HG03460 (cell line): ENCODE results near the gene ATN1.

Experiments
- ATAC-seq: cut with Tn5 transposase; IDR thresholded peaks from one replicate; pipeline ENCODE4 v1.9.1; 2021; ENCODE audit not compliant: unreplicated experiment

ATN1 gene

DNA sequence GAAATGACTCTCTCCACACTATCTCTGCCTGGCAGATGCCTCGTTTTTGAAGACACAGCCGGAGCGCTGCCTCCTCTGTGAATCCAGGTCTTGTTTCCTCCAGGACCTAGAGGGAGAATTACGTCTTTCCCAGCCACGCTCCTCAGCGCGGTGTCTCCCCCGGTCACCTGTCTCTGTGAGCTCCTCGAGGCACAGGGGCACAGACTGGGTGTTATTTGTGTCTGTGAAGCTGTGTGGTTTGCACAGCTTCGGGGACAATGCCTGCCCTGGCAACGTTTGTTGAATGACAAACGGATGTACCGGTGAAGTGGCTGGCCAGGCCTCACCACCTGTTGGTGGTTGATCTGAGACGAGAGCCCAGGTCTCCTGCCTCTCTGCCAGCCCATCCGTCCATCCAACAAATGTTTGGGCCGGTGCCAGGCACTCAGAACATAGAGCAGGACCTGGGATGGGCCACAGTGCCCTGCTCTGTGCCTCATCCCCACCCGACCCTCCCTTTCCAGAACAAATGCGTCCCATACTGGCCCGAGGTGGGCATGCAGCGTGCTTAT is 29.5 kb downstream of the ATN1 start:
- ATAC-seq, result no peak

DNA sequence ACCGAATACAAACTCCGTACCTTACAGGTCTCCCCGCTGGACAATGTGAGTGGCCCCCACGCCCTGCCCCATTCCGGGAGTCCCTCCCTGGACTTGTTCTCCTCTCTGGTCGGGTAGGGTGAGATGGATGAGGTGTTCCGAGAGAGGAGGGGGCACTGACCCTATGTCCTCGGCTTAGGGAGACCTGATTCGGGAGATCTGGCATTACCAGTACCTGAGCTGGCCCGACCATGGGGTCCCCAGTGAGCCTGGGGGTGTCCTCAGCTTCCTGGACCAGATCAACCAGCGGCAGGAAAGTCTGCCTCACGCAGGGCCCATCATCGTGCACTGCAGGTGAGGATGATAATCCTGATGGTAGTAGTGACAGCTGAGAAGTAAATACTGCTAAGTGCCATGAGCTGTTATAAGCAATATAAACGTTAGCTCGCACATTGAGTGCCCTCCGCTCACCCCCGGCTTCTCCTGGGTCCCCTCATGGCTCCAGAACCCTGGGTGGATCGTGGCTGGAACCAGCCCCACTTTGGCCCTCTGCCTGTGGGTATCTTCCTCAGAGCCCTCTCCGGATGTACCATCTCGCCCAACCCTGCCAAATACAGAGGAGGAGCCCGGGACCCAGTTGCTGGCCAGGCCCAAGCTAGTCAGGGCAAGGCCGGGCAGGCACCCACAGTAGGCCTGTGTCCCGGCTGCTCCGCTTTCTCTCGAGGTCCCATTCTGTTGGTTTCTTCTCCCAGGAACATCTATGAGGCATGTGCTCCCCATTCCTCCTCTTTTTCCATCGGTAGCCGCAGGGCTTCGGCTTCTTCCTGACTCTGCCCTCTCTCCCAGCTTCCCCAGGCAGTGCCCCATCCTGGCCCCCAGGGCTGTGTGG is 30.2 kb downstream of the ATN1 start:
- no peak for ATAC-seq

DNA sequence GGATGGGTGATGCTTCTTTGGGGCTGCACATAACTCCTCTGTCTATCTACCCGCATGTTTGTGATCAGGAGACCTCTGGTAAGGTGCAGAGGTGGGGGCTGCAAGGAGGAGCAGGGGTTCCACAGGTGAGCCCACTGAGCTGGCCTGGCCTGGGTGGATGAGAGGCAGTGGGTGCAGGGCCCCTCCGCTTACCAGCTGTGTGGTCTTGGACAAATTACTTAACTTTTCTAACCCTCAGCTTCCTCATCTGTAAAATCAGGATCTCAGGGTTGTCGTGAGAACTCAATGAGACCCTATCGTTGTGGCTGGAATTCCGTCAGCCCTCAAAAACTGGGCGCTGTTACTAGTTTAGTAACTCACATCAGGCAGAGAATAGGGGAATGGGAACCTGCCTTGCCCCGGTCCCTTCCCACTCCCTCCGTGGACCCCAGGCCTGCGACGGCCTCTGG is 30.9 kb downstream of the ATN1 start:
- ATAC-seq, result no peak

DNA sequence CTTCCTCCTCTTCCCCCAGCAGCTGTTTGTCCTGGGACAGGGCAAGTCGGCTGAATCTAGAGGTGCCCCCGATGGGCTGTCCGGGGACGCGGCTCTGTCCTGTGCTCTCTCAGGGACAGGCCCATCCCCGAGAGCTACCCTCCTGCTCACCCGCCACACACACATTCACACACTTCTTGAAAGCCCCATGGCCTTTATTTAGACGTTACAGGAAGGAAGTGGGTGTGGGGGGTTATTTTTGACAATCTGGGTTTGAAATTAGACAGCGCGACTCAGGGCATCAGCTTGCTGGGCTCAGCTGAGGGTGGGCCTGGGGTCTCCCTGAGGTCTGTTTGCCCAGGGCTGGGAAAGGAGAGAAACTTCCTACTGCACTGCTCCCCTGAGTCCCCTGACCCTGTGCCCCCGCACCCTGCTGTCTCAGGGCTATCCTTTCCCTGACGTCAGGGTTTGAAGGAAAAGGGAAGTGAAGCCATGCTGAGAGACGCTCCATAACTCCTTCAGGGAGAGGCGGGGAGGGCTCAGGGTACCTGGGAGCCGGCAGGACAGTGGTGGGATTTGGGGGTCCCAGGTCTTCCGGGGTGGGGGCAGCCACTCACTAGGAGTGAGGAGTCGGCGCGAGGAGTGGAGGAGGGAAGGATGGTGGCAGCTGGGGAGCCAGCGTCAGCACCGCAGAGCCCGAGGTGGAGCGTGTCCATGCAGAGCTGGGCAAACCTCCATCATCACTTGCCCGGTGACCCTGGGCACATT is 31.5 kb downstream of the ATN1 start:
- peak; percentile 49 for ATAC-seq

DNA sequence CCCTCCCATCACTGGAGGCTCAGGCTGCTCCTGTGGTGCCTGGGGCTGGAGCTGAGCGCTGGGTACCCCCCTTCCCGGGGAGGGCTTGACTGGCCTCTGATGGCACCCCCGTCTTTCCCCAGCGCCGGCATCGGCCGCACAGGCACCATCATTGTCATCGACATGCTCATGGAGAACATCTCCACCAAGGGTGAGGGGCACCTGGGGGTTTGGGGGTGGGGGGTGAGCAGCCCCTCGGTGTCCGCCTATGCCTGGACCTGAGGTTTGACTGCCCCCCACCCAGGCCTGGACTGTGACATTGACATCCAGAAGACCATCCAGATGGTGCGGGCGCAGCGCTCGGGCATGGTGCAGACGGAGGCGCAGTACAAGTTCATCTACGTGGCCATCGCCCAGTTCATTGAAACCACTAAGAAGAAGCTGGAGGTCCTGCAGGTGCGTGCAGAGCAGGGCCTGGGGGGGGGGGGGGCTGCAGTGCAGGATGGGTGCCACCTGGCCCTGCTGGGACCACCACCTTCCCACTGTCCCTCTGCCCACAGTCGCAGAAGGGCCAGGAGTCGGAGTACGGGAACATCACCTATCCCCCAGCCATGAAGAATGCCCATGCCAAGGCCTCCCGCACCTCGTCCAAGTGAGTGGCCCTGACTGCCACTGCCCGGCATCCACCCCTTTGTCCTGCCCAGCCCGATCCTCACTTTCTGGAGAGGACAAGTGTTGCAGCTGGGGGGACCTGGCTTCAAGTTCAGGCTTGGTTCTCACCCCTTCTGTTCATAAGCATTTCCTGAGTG is 32.2 kb downstream of the ATN1 start:
- ATAC-seq, result no peak

DNA sequence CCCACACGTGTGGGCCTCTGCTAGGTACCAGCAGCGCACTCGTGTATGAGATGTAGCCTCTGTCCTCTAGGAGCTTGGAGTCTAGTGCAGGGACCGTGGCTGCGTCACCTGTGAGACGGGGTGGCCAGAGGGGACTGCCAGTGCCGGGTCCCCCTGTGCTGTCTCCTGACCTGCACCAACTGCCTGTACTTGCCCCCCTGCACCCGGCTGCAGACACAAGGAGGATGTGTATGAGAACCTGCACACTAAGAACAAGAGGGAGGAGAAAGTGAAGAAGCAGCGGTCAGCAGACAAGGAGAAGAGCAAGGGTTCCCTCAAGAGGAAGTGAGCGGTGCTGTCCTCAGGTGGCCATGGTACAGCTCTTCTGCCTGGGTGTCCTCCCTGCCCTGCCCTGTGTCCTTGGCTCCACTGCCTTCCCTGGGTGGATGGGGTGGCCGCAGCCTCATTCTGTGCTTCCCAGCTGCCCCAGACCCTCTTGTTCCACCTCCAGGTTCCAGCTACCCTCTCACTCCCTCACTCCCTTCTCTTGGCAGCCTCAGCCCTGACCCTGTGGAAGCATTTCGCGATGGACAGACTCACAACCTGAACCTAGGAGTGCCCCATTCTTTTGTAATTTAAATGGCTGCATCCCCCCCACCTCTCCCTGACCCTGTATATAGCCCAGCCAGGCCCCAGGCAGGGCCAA is 33.0 kb downstream of the ATN1 start:
- ATAC-seq, result no peak

DNA sequence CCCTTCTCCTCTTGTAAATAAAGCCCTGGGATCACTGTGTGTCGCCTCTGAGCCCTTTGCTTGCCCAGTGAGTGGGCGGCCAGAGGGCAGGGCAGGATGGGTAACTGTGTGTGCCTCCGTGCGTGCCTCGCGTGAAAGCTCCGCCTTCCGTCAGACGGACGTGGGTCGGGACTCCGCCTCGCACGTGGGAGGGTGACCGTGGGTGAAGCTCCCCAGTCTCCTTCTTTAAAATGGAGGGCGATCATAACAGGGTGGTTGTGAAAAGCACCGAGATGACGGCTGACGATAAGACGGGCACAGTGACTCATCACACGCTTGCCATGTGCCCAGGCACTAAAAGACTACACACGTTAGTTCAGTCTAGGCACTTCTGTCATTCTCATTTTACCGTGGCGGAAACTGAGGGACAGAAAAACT is 33.5 kb downstream of the ATN1 start:
- ATAC-seq, result no peak

DNA sequence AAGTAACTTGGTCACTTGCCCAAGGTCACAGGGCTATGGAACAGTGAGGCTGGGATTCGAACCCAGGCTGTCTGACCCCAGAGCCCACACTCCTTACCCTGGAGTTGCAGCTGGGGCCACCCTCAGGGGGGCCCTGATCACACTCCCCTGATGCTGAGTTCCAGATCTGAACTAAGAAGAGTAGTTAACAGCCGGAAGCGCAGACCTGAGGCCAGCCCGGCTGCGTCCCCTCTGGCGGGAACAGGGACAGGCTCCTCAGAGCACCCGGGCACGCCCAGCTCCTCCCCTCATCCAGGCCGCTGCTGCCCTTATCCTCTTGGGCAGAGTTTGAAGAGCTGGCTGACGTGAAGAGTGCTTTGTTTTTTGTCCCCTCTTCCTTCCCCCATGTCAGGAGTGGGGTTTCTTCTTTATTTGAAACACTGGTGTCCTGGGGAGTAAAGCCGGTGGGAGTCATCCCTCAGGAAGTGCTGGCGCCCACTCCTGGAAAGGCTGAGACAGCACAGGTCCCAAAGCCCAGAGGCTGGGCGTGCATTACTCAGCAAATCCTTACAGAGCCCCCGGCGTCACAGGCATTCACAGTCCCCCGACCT is 34.0 kb downstream of the ATN1 start:
- no peak for ATAC-seq

DNA sequence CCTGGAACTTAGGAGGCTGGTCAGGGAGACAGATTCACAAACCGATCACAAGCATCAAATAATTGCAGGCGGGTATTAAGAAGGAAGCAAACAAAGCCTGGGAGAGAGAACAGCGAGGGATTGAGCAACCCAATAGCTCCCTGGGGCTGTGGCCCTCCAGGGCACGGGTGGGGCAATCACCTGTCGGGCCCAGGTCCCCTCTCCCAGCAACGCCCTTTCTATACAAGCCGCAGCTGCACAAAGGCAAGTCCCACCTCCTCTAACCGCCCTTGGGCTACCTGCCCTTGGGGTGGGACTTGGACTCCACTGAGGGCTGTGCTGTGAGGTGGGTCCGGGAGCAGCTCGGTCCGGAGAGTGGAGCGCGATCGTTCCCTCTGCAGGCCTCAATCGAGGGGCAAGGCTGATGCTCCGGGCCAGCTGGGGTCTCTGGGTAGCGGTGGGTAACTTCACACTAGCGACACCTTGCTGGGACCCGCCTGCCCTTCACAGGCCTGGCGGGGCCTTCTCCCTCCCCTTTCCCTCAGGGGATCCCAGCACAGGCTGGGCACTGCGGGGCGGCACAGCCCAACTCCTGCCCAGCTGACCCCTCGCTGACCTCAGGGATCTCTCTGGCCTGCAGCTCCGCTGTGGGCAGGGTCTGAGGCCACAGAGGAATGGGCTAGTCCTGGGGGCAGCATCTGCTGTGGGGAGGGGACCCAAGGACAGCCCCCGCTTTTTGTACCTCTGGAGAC is 34.7 kb downstream of the ATN1 start:
- ATAC-seq, result no peak

DNA sequence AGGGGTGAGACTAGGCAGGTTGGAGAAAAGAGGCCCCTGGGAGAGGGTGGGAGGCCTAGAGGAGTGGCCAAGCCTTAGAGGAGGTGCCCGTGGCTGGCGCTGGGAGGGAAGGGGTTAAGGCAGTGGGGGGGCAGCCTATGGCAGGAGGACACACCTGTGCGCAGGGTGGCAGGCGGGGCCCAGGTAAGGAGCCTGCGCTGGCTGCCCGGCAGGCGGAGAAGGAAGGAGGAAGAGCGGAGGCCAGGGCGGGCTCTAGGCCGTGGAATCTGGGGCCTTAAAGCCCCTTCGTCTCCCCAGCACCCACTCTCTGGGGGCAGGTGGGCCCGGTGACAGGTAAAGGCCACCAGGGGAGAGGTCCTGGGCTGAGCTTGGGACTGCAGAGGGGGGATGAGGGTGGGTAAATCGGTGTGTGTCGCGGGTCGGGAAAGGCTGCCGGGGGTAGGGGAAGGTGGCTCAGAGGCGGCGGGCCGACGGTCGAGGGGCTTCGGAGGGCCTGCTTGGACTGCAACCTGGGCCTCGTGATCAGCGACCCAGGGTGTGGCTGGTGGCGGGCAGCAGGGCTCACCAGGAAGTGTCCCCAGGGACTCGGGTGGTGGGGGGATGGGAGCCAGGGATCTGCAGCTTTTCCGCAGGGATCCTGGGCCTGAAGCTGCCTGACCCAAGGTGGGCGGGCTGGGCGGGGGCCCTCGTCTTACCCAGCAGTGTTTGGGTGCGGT is 35.4 kb downstream of the ATN1 start:
- no peak for ATAC-seq

DNA sequence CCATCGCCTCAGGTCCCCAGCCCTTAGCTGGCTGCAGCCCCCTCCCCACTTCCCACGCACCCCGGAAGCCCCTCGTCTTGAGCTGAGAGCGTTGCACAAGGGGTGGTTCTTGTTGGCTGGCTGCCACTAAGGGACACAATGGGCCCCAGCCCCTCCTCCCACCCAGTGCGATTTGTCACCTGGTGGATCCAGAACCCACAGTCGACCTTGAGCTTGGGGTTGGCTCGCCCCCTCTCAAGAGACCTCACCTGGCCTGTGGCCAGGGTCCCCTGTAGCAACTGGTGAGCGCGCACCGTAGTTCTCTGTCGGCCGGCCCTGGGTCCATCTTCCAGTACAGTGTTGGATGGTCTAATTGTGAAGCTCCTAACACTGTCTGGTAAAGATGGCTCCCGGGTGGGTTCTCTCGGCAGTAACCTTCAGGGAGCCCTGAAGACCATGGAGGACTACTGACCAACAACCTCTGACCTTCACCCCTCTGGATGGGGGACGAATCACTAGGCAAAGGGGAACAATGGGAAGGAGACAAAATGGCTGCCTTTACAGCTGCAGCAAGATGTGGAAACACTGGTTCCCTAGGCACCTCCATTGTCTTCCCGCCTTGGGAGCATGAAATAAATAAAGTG is 36.1 kb downstream of the ATN1 start:
- no peak for ATAC-seq

DNA sequence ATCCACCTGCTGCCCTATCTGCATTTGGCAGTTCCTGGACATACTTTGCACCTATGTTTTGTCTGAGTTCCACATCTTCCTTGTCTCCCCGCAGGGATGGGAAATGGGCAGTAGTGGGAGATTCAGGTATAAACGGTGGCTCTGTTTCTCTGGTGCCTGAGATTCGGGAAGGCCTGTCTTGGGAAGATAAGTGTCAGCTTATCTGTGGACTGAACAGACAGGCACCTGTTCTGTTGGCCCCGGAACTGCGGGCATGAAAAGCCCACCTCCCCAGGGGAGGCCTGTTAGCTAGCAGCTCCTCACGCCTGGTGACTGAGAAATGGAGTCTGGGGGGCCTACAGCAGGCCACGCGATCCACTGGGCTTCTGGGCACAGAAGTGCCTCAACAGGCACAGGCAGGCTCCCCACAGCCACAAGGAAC is 36.9 kb downstream of the ATN1 start:
- ATAC-seq, result no peak

DNA sequence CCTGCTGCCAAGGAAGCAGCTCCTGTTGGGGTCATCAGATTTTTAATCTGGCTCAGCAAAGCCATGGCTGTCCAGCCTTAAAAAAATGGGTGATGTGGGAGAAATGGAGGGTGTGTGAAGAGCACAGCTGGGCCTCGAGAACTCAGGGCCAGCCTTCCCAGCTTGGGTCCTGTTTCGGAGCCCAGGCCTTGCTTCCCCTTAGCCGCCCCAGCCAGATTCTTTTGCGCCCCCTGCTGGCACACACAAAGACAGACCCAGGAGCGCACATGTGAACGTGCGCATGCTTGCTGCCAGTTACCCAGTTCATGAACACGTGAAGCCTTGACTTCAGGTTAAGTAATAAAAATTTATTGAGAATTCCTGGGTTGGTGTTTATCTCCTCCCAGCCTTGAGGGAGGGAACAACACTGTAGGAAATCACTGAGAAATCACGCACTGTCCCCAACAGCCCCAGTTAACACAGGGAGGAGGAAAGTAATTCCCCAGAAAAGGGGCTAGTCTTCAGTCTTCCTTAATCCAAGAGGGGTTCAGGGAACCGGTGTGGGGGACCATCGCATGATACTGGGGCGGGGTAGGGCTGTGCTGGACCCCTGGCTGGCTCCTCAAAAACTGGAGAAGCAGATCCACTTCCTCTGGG is 37.4 kb downstream of the ATN1 start:
- no peak for ATAC-seq

DNA sequence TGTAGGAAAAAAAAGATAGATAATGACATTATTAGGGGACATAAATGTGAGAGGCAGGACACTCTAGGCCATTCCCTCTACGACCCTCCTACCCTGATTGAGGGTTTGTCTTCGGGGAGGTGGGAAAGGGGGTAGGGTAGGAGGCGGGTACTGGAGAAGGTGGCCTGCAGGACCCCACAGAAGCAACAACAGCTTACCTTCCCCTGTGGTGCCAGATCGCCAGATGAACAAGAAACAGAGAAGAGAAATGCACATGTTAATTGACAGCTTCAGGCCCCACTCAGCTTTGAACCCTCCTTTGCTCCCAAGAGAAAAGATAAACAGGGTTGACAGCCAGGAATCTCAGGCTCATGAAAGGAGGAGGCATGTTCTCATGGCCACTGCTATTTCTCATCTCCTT is 38.0 kb downstream of the ATN1 start:
- no peak for ATAC-seq

DNA sequence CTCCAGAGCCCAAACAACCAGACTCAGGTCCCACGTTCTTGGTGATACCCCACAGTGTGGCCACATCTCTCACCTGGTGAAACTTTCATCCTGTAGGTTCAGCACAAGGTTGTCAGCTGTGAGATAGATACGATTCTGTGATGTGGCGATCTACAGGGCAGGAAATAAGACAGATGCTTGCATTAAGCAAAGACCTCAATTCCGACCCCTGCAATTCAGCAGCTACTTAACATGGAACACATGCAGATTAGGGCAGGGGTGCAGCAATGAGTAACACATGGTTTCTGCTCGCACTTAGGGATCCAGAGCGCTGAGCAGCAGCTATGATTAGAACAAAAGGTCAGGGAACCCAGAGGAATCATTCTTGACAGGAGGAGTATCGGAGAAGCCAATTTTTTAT is 38.6 kb downstream of the ATN1 start:
- ATAC-seq, result no peak

DNA sequence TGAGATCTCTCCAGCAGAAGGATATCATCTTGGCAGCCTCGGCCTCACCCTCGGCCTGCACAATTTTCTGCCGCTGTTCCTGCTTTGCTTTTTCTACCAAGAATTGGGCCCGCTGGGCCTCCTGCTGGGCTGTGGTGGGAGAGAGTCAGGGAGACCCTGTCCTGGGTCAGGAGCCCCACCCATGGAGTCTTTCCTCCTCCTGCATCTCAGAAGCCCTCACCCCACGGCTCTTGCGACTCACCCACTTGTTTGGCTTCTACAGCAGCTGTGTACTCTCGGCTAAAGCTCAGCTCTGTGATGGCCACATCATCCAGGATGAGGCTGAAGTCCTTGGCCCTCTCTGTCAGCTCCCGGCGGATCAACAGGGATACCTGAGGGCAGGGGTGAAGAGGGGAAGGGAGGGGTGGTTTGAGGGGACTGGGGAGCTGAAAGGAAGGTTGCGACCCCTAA is 39.9 kb downstream of the ATN1 start:
- no peak for ATAC-seq

DNA sequence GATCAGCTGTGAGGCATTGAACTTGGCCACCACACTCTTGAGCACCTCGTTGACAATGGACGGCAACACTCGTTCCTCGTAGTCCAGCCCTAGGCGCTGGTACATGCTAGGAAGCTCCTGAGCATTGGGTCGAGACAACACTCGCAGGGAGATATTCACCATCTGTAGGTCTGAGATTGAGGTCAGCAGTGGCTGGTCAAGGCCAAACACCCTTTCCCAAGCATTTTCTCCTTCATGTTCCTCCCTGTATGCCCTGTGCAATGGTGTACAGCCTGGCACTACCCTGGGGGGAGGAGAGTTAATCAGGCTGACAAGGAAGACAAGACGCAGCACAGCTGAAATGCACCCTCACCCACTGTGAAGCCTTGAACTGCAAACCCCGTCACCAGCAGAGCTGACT is 40.7 kb downstream of the ATN1 start:
- no peak for ATAC-seq

DNA sequence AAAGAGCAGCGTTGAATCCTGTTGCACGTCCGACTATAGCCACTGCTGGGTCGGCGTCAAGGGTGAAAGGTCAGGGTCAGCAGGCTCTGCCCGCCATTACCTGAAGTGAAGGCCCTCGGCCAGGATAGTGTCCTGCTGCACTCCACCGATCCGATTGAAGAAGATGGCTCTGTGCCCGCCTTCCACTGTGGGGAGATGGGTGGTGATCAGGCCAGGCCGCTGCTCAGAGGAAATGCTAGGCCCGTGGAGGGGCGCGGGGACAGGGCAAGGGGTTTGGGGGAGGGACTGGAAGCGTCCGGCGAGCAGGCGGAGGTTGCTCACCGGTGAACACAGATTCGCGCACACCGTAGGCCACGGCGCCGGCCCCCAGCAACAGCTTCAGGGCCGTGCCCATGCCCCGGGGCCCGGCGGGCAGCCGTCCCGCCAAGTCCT is 42.4 kb downstream of the ATN1 start:
- peak; percentile 7 for ATAC-seq
